ENCODE results near the gene NOTUM.

The NOTUM gene

DNA sequence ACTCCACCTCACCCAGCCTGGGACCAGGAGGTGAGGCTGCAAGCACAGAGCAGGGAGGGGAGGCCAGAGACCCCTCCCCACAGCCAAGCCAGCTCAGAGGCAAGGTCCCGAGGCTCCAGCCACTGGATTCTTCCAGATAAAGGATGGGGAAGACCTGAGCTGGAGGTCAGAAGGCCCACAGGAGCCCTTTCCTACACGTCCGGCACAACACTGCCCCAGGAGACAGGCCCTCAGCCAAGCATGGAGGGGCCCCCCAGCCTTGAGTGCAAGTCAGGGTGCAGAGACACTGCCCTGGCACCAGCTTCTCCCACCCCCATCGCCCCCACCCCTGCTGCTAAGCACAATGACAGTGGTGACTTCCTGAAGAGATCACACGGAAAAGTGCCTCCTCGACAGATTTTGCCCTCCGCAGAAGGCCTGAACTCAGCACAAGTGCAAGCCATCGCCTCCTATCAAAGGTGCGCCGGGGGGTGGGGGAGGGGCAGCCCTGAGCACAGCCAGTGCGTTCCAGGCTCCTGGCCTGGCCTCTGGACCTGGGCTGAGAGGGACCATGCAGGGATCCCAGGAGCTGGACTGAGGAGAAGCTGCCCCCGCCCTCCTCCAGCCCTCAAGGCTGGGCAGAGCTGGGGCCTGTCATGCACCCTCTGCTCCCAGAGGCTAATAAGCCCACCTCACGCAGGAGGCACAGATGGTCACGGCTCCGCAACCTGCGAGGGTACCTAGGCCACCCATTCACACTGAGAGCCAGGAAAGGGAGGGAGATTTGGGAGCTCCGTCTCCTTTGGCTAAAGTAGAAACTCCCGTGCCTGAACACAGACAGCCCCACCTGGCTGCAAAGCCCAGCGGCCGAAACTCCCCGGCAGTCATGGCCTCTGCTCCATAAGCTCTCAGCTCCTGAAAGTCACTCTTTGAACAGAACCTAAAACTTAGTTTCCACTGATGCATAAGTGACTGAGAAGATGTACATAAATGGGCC, 36.1 kb downstream of the NOTUM start:
- TF ChIP-seq, protein P1, sequence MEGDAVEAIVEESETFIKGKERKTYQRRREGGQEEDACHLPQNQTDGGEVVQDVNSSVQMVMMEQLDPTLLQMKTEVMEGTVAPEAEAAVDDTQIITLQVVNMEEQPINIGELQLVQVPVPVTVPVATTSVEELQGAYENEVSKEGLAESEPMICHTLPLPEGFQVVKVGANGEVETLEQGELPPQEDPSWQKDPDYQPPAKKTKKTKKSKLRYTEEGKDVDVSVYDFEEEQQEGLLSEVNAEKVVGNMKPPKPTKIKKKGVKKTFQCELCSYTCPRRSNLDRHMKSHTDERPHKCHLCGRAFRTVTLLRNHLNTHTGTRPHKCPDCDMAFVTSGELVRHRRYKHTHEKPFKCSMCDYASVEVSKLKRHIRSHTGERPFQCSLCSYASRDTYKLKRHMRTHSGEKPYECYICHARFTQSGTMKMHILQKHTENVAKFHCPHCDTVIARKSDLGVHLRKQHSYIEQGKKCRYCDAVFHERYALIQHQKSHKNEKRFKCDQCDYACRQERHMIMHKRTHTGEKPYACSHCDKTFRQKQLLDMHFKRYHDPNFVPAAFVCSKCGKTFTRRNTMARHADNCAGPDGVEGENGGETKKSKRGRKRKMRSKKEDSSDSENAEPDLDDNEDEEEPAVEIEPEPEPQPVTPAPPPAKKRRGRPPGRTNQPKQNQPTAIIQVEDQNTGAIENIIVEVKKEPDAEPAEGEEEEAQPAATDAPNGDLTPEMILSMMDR (IDR thresholded peaks at IDR 0.05): no peak

DNA sequence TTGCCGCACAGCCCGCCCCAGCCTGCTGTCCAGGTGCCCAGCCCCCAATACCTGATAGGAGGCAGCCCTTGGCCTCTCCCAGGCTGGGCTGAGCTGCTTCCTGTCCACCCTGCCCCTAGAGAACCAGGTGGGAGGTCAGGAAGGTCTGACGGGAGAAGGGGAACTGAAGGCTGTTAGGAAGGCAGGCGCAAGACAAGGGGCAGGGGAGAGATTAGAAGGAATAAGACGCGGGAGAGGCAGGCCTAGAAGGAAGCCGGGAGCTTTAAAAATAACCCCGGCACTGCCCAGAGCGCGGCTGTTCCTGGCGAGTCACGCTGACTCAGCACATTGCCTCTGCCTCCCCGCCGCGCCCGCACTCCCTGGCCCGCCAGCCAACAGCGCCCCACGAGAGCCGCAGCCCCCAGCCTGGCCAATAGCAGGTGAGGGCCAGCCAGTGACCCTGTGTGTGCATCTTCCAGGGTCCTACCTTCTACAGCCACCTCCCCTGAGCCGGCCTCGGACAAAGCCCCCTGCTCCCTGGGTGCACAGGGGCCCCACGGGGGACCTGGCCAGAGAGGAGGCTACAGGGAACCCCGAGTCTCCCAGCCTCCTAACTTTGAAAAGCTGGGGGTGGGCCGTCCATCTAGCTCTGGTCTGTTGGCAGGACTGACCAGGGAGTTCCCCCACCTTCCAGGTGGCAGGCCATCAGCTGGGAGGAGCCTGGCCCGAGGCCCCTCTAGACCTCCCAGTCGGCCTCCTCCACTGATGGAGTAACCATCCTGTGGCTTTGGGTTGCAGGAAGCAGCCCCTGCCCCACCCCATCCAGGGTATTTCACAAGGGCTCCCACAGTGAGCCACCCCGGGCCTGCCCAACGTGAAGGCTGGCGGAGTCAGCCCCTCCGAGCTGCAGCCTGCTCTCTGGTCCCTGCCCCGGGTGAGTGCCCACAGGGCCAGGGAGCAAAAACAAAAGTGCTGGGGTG, 37.4 kb downstream of the NOTUM start:
- TF ChIP-seq, protein P1 (IDR thresholded peaks at IDR 0.05): no peak

DNA sequence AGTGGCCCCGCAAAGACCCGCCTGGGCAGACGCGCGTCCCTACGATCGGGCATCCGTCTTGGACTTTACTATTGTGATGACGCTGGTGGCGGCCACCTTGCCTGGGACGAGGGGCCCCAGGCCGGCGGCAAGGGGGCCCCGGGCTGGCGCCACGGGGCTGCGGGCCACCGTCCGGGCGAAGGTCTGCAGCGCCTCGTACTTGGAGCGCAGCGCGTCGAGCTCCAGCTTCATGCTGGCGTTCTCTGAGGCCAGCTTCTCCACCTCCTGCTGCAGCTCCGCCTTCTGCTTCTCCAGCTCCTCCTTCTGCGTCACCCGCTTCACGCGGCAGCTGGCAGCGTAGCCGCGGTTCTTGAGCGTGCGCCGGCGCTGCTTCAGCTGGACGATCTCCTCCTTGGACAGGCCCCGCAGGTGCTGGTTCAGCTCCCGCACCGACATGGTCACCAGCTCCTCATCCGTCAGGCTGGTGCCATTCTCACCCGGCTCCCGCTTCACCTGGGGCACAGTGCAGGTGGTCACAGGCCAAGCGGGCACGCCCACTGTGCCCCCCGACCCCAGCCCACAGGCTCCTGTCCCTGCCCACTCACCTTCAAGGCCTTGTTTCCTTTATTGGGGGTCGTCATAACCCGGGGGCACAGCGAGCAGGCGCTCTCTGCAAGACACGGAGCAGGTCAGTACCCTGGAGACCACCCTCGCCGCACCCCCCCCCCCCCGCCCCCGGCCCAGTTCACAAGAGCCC, 38.3 kb downstream of the NOTUM start:
- TF ChIP-seq, protein P1 (IDR thresholded peaks at IDR 0.05): no peak

- TF ChIP-seq, protein P1 (IDR thresholded peaks at IDR 0.05): no peak
Observed at GRCh38 chr17:81921996-81922565, 38.9 kb downstream of the NOTUM start.

DNA sequence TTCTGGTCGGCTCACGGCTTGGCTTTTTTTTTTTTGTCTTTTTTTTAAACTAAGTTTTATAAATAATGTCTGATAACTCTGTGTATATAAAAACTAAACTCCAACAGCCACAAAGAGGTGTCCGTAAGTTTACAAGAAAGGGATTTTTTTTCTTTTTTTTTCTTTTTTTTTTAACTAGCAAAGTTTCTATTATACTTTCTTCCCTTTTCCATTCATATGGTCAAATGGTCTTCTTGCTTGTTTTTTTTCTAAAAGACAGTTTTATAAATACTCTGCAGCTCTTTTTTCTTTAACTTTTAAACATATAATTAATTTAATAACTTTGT, 39.5 kb downstream of the NOTUM start:
- TF ChIP-seq, protein P1 (IDR thresholded peaks at IDR 0.05): no peak

DNA sequence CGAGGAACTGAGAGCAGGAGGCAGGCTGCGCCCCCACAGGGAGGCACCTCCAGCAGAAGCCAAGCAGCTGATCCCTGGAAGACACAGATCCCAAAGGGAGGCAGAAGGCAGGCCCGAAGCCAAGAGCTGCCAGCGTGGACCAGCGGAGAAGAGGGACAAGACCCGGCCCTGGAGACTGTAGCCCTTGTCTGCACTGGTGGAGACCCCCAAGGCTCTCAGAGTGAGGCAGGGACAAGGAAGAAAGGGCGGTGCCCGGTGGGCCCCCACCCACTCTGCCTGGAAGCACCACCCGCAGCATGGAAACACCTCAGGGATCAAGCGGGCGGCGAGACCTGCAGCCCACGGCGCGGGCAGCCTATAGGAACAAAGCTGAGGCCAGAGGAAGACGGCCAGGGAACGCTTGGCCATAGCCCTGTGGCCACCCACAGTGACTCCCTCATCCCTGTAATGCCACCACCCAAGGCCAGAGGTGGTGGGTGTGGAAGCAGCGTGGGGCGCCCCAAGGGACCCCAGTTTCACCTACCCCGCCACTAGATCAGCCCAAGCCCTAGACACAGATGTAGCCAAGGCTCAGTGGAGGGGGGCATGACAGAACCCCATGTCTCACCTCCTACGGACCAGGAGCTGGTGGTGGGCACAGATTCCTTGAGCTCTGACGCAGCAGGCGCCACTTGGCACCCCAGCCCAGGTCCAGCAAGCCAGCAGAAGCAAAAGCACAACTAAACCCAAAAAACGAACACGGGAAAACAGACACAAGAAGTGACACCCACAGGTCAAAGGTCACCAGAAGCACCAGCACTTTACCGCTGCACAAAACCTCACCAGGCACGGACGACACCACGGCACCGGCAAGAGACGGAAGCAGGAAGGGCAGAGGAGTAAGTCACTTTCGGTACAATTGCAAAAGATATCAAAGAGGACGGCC, 40.1 kb downstream of the NOTUM start:
- TF ChIP-seq, protein P1 (IDR thresholded peaks at IDR 0.05): no peak

Measured in LNCAP (cell line).